ENCODE results near the gene GFRA1. TPM values are rescaled to one million over a fixed set of nuclear protein-coding genes. Genes with fewer than 3 reads are reported as not detected.

GFRA1 gene
- total and polyA plus RNA-seq, 8 donors: 1.9 to 3.5 (median 2.8) TPM

DNA sequence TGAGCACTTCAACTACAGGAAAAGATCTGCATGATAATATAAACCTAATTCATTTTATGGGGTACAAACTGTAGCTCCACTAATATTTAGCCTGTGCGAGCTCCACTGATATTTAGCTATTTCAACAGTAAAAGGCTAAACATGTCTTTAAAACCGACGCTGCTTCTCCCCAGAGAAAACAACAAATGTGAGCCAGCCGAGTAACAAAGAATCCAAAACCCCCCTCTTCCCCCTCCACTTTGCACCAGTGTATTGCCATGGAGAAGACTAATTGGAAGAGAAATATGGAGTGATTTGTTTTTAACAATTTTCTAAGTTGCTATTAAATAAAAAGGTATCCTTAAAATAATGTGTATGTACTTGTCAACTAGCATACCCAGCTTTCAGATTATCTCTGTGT, 136.7 kb downstream of the GFRA1 start:
- no peak for TF ChIP-seq CTCF (IDR thresholded peaks at IDR 0.05)
- intact Hi-C loops (cut with DNase I): no loop called here
- no peak for ATAC-seq

GRCh38 chr10:116134322-116134721, 138.7 kb downstream of the GFRA1 start:
- intact Hi-C loops (cut with DNase I): no loop called here
- DNase-seq (no peak), ATAC-seq (no peak)
- no peak overlapping the region for H3K4me3 ChIP-seq
- no peaks in the 10 kb centered on the region for H3K36me3 ChIP-seq
- no peaks in the 10 kb centered on the region for H3K9me3 ChIP-seq
- H3K4me1 ChIP-seq: no peaks in the 10 kb centered on the region
- no peak for TF ChIP-seq CTCF (IDR thresholded peaks at IDR 0.05)
- peaks cover 0 to 1% of the 10 kb centered on the region in 2 donors for H3K27me3 ChIP-seq
- no peak overlapping the region for H3K27ac ChIP-seq

More for the DNA sequence above, 136.7 kb downstream of the GFRA1 start:
- no peaks in the 10 kb centered on the region for H3K4me1 ChIP-seq
- no peak for DNase-seq
- H3K9me3 ChIP-seq: no peaks in the 10 kb centered on the region
- peaks cover 0 to 7% of the 10 kb centered on the region in 2 donors for H3K27me3 ChIP-seq
- H3K4me3 ChIP-seq: no peak overlapping the region
- no peaks in the 10 kb centered on the region for H3K36me3 ChIP-seq
- no peak overlapping the region for H3K27ac ChIP-seq

GRCh38 chr10:116133634-116134033, 139.4 kb downstream of the GFRA1 start:
- Histone ChIP-seq H3K27ac (no peak overlapping the region), H3K9me3 (no peaks in the 10 kb centered on the region), H3K36me3 (no peaks in the 10 kb centered on the region), H3K27me3 (no peaks in the 10 kb centered on the region), H3K4me1 (no peaks in the 10 kb centered on the region), H3K4me3 (no peak overlapping the region)
- ATAC-seq (no peak), DNase-seq (no peak)
- no peak for TF ChIP-seq CTCF (IDR thresholded peaks at IDR 0.05)
- intact Hi-C loops (cut with DNase I): no loop called here

DNA sequence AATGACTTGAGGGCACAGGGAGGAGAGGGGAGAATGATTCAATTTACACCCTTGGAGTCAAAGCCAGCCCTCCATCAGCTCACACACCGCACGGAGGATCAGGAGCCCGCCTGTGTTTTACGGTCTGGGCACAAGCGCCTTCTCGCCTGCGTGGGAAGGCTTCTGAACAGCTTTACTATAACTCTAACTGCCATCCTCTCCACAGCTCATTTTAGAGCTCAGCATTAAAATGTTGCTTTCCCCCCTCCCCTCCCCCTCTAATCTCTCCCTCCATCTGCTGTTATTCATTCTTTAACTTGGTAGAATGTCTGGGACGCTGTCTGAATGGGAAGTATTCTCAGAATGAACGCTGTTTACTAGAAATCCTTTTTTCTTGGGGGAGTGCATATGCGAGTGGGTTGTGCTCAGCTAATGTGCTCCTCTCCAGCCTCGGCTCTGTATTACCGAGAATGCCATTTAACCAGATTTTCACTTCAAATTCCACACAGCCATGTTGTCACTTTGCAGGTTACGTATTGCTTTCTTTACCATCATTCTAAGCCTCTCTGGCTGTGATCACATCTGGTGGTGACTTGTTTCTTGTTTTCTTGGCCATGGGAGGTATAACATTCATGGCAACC, 140.1 kb downstream of the GFRA1 start:
- ATAC-seq (no peak), DNase-seq (peak in 2 of 4 donors; percentile 6 to 12)
- Histone ChIP-seq H3K27ac (no peak overlapping the region), H3K4me1 (no peaks in the 10 kb centered on the region), H3K9me3 (no peaks in the 10 kb centered on the region), H3K4me3 (no peak overlapping the region), H3K27me3 (no peaks in the 10 kb centered on the region), H3K36me3 (no peaks in the 10 kb centered on the region)
- intact Hi-C loops (cut with DNase I): no loop called here
- TF ChIP-seq CTCF (IDR thresholded peaks at IDR 0.05): no peak

DNA sequence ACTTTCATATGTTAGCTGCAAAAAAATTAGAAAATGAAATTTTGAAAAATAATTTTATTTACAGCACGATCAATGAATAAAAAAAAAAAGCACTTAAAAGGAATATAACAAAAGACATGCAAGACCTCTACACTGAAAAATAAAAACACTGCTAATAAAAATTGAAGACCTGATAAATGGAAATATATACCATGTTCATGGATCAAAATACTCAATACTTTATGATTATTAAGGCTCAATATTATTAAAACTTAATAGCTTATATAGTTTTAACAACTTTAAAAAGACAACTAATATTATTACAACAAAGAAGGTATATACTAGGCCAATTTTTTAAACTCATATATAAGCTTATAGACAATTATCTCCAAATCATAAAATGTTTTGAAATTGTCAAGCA, 143.0 kb downstream of the GFRA1 start:
- Histone ChIP-seq H3K4me3 (no peak overlapping the region), H3K9me3 (no peaks in the 10 kb centered on the region), H3K27ac (no peak overlapping the region), H3K27me3 (no peaks in the 10 kb centered on the region), H3K36me3 (no peaks in the 10 kb centered on the region), H3K4me1 (no peaks in the 10 kb centered on the region)
- intact Hi-C loops (cut with DNase I): no loop called here
- no peak for TF ChIP-seq CTCF (IDR thresholded peaks at IDR 0.05)
- no peak for ATAC-seq
- no peak for DNase-seq

Data from left lung (tissue), 10 donors.